Measurements from ENCODE around the gene SLC13A5. TPM values are rescaled to one million over a fixed set of nuclear protein-coding genes. Genes with fewer than 3 reads are reported as not detected.

Gene SLC13A5
- total RNA-seq, 1 donor from 2014 or later: 0.21 TPM

GRCh38 chr17:6675201-6675825 is 37.9 kb downstream of the SLC13A5 start:
- intact Hi-C loops (cut with DNase I): no loop called here
- no peak overlapping the region for H3K27ac ChIP-seq
- no peaks in the 10 kb centered on the region for H3K9me3 ChIP-seq
- no peaks in the 10 kb centered on the region for H3K4me1 ChIP-seq
- H3K27me3 ChIP-seq: no peaks in the 10 kb centered on the region
- no peak for TF ChIP-seq CTCF (IDR thresholded peaks at IDR 0.05)
- H3K4me3 ChIP-seq: no peak overlapping the region
- no peak for DNase-seq (ENCODE audit: low spot score in 2 of 2)
- H3K36me3 ChIP-seq: no peaks in the 10 kb centered on the region

GRCh38 chr17:6674586-6674985 is 38.6 kb downstream of the SLC13A5 start:
- DNase-seq (ENCODE audit: low spot score in 2 of 2): no peak
- intact Hi-C loops (cut with DNase I): no loop called here

GRCh38 chr17:6671431-6671830 is 41.7 kb downstream of the SLC13A5 start:
- H3K27ac ChIP-seq: no peak overlapping the region
- no peak for TF ChIP-seq CTCF (IDR thresholded peaks at IDR 0.05)
- no peak overlapping the region for H3K4me3 ChIP-seq
- no peaks in the 10 kb centered on the region for H3K9me3 ChIP-seq
- intact Hi-C loops (cut with DNase I): no loop called here
- H3K4me1 ChIP-seq: no peaks in the 10 kb centered on the region
- H3K27me3 ChIP-seq: no peaks in the 10 kb centered on the region
- no peaks in the 10 kb centered on the region for H3K36me3 ChIP-seq
- no peak for DNase-seq (ENCODE audit: low spot score in 2 of 2)

More at GRCh38 chr17:6674586-6674985, 38.6 kb downstream of the SLC13A5 start:
- Histone ChIP-seq H3K9me3 (no peaks in the 10 kb centered on the region), H3K4me3 (no peak overlapping the region), H3K27ac (no peak overlapping the region), H3K4me1 (no peaks in the 10 kb centered on the region), H3K27me3 (no peaks in the 10 kb centered on the region), H3K36me3 (no peaks in the 10 kb centered on the region)
- TF ChIP-seq CTCF (IDR thresholded peaks at IDR 0.05): no peak

DNA sequence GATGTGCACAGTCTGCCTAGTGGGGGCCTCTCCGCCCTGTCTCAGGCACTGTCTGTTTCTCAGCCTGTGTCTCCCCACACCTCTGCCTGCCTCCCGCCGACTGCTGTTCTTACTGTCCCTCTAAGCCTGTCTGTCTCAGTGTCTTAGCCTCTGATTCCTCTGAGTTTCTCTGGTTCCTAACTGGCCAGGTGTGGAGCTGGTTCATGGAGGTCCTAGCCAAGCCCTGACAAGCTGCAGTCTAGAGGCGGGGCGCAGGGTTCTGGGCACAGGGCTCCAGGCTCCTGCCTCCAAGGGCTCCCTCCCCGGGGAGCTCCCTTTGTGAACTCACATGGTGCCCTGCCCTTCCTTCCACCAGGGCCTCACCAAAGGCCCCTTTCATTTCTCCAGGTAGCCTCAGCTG is 42.2 kb downstream of the SLC13A5 start:
- Histone ChIP-seq H3K4me3 (no peak overlapping the region), H3K27me3 (no peaks in the 10 kb centered on the region), H3K4me1 (no peaks in the 10 kb centered on the region), H3K9me3 (no peaks in the 10 kb centered on the region), H3K36me3 (no peaks in the 10 kb centered on the region), H3K27ac (no peak overlapping the region)
- no peak for TF ChIP-seq CTCF (IDR thresholded peaks at IDR 0.05)
- intact Hi-C loops (cut with DNase I): no loop called here
- DNase-seq (ENCODE audit: low spot score in 2 of 2): no peak

GRCh38 chr17:6670571-6670970 is 42.6 kb downstream of the SLC13A5 start:
- Histone ChIP-seq H3K4me1 (no peaks in the 10 kb centered on the region), H3K4me3 (no peak overlapping the region), H3K27me3 (no peaks in the 10 kb centered on the region), H3K9me3 (no peaks in the 10 kb centered on the region), H3K36me3 (no peaks in the 10 kb centered on the region), H3K27ac (no peak overlapping the region)
- intact Hi-C loops (cut with DNase I): no loop called here
- no peak for DNase-seq (ENCODE audit: low spot score in 2 of 2)
- no peak for TF ChIP-seq CTCF (IDR thresholded peaks at IDR 0.05)
